ENCODE results near the gene SLC25A39. TPM values are rescaled to one million over a fixed set of nuclear protein-coding genes. Genes with fewer than 3 reads are reported as not detected.

Gene SLC25A39
- total RNA-seq, 4 donors from 2014 or later, result 93.2 to 148 (median 107) TPM

DNA sequence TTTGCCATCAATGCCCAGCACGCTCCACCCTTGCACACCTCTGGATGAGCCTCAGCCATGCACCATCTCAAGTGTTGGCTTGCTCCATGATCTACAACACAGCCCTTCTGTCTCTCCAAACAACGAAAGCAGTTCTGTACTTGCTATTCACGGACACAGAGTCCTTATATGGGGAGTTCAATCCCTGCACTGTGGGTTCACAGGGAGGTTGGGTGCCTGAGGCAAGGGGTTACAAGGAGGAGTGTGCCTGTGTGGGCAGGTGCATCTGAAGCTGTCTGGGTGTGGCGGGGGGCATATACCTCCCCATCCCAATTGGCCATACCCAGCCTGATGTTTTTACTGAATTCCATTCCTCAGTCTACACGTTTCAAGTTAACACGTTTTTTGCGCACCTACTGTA, 10.6 kb downstream of the SLC25A39 start:
- Histone ChIP-seq H3K4me3 (no peak overlapping the region), H3K4me1 (peaks cover 20 to 37% (median 23%) of the 10 kb centered on the region in 3 donors), H3K27ac (no peak overlapping the region), H3K9me3 (no peaks in the 10 kb centered on the region), H3K36me3 (peaks cover 0 to 5% (median 0%) of the 10 kb centered on the region in 3 donors), H3K27me3 (peaks cover 0 to 67% (median 11%) of the 10 kb centered on the region in 4 donors)
- intact Hi-C loops (cut with DNase I), result no loop called here
- no peak for DNase-seq
- TF ChIP-seq POLR2A (IDR thresholded peaks at IDR 0.05), result no peak
- TF ChIP-seq, protein P1, sequence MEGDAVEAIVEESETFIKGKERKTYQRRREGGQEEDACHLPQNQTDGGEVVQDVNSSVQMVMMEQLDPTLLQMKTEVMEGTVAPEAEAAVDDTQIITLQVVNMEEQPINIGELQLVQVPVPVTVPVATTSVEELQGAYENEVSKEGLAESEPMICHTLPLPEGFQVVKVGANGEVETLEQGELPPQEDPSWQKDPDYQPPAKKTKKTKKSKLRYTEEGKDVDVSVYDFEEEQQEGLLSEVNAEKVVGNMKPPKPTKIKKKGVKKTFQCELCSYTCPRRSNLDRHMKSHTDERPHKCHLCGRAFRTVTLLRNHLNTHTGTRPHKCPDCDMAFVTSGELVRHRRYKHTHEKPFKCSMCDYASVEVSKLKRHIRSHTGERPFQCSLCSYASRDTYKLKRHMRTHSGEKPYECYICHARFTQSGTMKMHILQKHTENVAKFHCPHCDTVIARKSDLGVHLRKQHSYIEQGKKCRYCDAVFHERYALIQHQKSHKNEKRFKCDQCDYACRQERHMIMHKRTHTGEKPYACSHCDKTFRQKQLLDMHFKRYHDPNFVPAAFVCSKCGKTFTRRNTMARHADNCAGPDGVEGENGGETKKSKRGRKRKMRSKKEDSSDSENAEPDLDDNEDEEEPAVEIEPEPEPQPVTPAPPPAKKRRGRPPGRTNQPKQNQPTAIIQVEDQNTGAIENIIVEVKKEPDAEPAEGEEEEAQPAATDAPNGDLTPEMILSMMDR (IDR thresholded peaks at IDR 0.05), result no peak
- 45% methylated on average over 4 to 7 of the region's 7 CpGs for WGBS, 2 donors

DNA sequence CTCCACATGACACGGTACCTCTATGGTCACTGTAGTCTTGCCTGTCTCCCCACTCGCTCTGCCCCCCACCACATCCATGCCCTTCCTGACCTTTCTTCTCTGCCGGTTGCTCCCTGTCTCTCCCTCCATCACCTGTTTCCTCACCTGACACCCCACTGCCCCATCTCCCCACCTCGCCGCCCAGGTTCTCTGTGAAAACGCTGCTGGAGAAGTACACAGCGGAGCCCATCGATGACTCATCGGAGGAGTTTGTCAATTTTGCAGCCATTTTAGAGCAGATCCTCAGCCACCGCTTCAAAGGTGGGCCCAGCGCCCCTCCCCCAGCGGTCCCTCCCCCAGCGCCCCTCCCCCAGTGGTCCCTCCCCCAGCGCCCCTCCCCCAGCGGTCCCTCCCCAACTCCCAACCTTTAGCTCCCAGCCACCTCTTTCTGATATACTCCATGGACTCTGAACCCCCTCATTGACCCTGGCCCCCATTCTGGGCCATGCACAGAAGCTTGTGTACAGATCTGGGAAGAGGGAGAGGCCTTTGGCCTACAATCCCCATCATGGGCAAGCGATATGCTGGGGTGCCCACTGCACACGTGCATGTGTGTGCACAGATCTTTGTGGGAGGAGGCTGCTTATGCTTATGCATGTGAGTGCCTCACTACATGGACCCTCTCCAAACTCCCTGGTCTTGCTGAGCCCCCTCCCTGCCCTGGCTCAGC, 12.1 kb downstream of the SLC25A39 start:
- peaks cover 0 to 63% (median 11%) of the 10 kb centered on the region in 4 donors for H3K27me3 ChIP-seq

DNA sequence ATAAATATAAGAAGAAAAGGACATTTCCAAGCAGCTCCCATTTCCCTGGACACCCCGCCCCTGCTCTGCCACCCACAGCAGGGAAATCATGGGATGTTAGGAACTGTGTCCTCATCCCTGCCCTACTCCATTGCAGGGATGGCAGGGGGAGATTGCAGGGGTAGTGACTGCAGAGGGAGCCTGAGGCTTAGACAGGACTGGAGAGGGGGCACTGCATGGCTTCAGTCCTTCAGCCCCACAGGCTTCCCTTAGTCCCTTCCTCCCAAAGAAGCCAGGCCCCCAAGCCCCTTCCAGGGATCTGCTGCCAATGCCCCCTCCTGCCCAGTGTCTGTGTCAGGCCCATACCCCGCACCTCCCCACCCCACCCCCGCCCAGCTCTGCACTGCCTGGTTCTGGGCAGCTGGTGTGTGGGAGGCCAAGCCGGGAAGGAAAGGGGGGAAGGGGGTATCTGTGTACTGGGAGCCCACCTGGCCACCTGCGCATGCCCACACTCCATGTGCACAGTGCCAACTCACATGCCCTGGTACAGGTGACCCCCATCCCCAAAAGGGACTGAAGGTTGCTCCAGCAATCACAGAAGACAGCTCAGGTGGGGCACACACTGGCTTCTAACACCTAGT, 13.0 kb downstream of the SLC25A39 start:
- TF ChIP-seq POLR2A (IDR thresholded peaks at IDR 0.05), result no peak
- TF ChIP-seq, protein P1 (IDR thresholded peaks at IDR 0.05), result no peak
- no peaks in the 10 kb centered on the region for H3K36me3 ChIP-seq
- WGBS, 2 donors, result 86 to 90% methylated on average over 1 of the region's 5 CpGs
- no peak overlapping the region for H3K4me3 ChIP-seq
- intact Hi-C loops (cut with DNase I), result no loop called here
- peaks cover 35 to 54% (median 39%) of the 10 kb centered on the region in 3 donors for H3K4me1 ChIP-seq
- H3K27ac ChIP-seq, result no peak overlapping the region
- no peak for DNase-seq
- H3K27me3 ChIP-seq, result peaks cover 0 to 62% (median 11%) of the 10 kb centered on the region in 4 donors
- no peaks in the 10 kb centered on the region for H3K9me3 ChIP-seq

More for the DNA sequence above, 12.1 kb downstream of the SLC25A39 start:
- no peak overlapping the region for H3K4me3 ChIP-seq
- no peaks in the 10 kb centered on the region for H3K9me3 ChIP-seq
- WGBS, 2 donors, result 73 to 86% methylated on average over 10 to 12 of the region's 17 CpGs
- intact Hi-C loops (cut with DNase I), result no loop called here
- TF ChIP-seq, protein P1 (IDR thresholded peaks at IDR 0.05), result no peak
- no peak for TF ChIP-seq POLR2A (IDR thresholded peaks at IDR 0.05)
- DNase-seq, result no peak
- no peak overlapping the region for H3K27ac ChIP-seq
- H3K4me1 ChIP-seq, result peaks cover 33 to 52% (median 38%) of the 10 kb centered on the region in 3 donors
- H3K36me3 ChIP-seq, result no peaks in the 10 kb centered on the region

DNA sequence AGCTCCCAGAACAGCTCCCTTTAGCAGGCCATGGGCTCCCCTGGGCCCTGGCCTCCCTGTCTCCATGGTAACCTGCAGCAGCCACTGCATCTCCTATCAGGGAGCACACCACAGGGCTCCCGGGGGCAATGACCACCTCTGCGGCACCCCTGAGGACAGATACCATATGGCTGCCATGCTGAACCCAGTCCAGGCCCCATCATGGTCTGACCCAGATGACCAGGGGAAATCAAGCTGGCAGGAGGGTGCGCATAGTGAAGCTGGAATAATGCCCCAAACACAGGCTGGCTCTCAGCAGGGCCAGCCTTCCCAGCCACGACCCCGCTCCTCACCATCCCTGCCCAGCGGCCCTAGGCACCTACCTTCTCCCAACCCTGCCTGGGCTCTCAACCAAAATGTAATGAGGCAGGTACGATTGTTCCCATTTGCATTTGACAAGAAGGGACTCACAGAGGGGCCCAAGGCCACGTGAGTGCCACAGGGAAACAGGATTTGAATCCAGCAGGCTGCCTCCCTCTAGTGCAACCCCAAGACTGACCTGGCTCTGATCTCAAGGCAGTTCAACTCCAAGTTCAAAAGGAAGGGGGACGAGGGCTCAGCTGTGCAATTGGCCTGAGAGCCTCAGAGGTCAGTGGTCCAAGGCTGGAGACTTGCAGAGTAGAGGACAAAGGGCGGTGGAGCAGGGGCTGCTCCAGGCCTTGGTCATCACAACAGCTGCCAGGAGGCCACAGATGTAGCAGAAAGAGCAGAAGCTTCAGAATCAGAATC, 13.8 kb downstream of the SLC25A39 start:
- WGBS, 2 donors, result 68 to 95% methylated on average over 7 to 8 of the region's 10 CpGs
- TF ChIP-seq, protein P1 (IDR thresholded peaks at IDR 0.05), result no peak
- no peak for TF ChIP-seq POLR2A (IDR thresholded peaks at IDR 0.05)
- H3K27ac ChIP-seq, result no peak overlapping the region

More for the DNA sequence above, 13.8 kb downstream of the SLC25A39 start:
- peaks cover 31 to 45% (median 35%) of the 10 kb centered on the region in 3 donors for H3K4me1 ChIP-seq
- intact Hi-C loops (cut with DNase I), result no loop called here
- H3K4me3 ChIP-seq, result no peak overlapping the region
- no peaks in the 10 kb centered on the region for H3K9me3 ChIP-seq
- no peak for DNase-seq
- no peaks in the 10 kb centered on the region for H3K36me3 ChIP-seq
- H3K27me3 ChIP-seq, result peaks cover 0 to 58% (median 3%) of the 10 kb centered on the region in 4 donors
